Smooth muscle cell of the brain vasculature (primary cell): ENCODE data around the gene TXNDC12.

Source experiments
- DNase-seq: peaks from one replicate; pipeline ENCODE4 v3.0.0-alpha.2; 2012; ENCODE audit warnings: low read depth, low spot score

The TXNDC12 gene

GRCh38 chr1:51998701-51999100 lies 56.3 kb downstream of the TXNDC12 start:
- no peak for DNase-seq

GRCh38 chr1:51997974-51998382 lies 57.0 kb downstream of the TXNDC12 start:
- DNase-seq = no peak

GRCh38 chr1:51990478-51990965 lies 64.5 kb downstream of the TXNDC12 start, which contains the start of gene RAB3B:
TSS of gene RAB3B (minus strand) at chr1:51990700. CDS start at chr1:51977117, 13,583 bp downstream.
- DNase-seq = no peak

- DNase-seq = no peak
Measured at GRCh38 chr1:51989582-51990477, 65.2 kb downstream of the TXNDC12 start.

GRCh38 chr1:51988254-51988653 lies 66.7 kb downstream of the TXNDC12 start:
- no peak for DNase-seq

- DNase-seq = no peak
Measured at GRCh38 chr1:51986718-51987117, 68.3 kb downstream of the TXNDC12 start.

GRCh38 chr1:51982161-51982560 lies 72.8 kb downstream of the TXNDC12 start:
- DNase-seq = no peak

GRCh38 chr1:51981555-51981954 lies 73.4 kb downstream of the TXNDC12 start:
- DNase-seq = no peak

- no peak for DNase-seq
Measured at GRCh38 chr1:51978099-51978498, 76.9 kb downstream of the TXNDC12 start.

- DNase-seq = no peak
Measured at GRCh38 chr1:51976846-51977602, 78.0 kb downstream of the TXNDC12 start.

- no peak for DNase-seq
Measured at GRCh38 chr1:51973587-51974474, 81.2 kb downstream of the TXNDC12 start.
